Stimulated activated CD8-positive, alpha-beta memory T cell treated with anti-CD3 and anti-CD28 coated beads, Interleukin-4, amount 100 ng/mL, for 48 hours (primary cell): ENCODE results near the gene HIVEP2.
"Not testable (repeated sequence)": the region's sequence is repeated elsewhere in the genome, so short reads cannot be mapped to it uniquely, and the experiment has no call there.

Experiments used
- DNase-seq: peaks from one replicate; pipeline ENCODE4 v3.0.0-alpha.2; 2020

The HIVEP2 gene

GRCh38 chr6:142945049-142945445 lies at the start of gene HIVEP2:
HIVEP2 (minus strand) TSS chr6:142945176; CDS start chr6:142774738, 170,438 bp downstream.
- peak; percentile 90 for DNase-seq

DNA sequence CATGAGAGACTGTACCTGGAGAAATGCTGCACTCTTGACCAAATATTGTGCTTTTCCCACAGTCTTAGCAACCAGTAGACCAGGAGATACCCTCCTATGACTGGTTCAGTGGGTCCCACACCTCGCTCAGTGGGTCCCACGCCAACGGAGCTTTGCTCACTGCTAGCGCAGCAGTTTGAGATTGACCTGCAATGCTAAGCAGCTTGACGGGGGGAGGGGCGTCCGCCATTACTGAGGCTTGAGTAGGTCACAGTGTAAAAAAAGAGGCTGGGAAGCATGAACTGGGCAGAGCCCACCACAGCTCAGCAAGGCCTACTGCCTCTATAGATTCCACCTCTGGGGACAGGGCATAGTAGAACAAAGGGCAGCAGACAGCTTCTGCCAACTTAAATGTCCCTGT lies 49.0 kb upstream of the HIVEP2 start:
- DNase-seq, result no peak

DNA sequence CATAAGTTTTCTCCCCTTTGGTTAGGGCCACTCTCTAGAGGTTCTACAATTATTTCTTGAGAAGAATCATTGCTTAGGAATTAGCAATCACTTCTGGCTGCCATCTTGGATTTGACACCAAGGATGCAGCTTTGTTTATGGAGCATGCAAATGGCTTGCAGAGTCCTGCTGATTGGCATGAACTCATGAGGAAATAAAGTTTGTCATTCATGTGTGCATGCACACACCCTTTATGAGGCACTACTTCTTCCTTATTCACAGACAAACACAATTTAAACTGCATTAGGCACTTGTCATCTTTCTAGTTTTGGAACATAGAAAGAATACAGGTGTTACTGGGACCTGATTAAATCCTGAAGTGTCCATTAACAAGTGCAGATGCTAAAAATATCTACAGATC lies 42.5 kb upstream of the HIVEP2 start:
- no peak for DNase-seq

- no peak for DNase-seq
Observed at GRCh38 chr6:142985281-142985680, 40.3 kb upstream of the HIVEP2 start.

DNA sequence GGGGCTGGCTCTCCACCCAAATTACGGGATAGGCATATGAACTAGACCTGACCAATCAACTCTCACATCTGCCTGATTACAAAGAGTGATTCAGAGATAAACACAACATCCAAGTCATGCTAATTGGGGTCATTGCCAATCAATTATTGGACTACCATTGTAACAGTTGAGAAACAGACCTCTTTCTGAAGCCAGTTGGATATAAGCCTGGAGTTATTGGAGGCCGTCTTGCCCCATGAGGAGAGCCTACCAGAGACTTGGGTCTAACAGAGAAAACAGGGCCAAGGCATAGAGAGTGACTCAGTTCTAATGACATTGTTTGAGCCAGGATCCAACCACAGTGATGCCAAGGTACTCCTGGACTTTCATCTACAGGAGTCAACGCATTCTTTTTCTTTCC lies 39.4 kb upstream of the HIVEP2 start:
- DNase-seq, result no peak

DNA sequence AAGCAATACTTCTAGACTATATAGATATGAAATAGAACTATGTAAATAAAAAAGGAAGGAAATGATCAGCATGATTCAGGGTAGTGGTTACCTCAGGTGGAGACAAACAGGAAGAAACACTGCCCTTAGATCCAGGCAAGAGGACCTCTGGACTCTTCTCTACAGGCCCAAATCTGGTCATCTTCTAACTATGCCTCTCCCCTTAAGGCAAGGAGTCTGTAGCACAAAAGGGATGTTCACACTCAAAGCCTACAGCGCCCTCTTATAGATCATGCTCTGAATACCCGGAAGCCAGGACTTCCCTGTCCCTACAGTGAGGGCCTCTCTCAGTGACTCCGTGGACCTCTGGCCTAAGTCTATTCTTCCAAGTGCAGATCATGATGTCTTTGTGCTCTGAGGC lies 30.4 kb upstream of the HIVEP2 start:
- no peak for DNase-seq

DNA sequence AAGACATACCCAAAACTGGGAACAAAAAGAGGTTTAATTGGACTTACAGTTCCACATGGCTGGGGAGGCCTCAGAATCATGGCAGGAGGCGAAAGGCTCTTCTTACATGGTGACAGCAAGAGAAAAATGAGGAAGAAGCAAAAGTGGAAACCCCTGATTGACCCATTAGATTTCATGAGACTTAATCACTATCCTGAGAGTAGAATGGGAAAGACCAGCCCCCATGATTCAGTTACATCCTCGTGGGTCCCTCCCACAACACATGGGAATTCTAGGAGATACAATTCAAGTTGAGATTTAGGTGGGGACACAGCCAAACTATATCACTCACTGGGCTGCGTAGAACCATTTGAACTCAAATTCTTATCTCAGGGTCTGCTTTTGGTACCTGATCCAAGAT lies 26.0 kb upstream of the HIVEP2 start:
- DNase-seq, result not testable (repeated sequence)

GRCh38 chr6:142968601-142969000 lies 23.6 kb upstream of the HIVEP2 start:
- DNase-seq, result no peak

GRCh38 chr6:142966294-142966693 lies 21.3 kb upstream of the HIVEP2 start:
- no peak for DNase-seq

DNA sequence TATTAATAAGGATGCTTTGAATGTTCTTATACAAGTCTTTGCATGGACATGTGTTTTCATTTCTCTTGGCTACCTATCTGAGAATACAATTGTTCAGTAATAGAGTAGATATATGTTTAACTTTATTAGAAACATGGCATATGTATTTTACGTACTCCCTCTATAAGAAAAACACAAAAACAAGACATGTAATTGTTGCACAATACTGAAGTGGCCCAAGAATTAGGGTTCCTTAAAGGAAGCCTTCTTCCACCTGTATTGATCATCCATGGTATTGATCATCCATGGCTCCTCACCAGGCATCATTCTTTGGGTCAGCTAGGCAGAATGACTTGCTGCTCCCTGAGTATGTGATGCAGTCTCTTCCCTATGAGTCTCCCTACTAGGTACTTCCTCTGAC lies 20.2 kb upstream of the HIVEP2 start:
- DNase-seq, result no peak

- DNase-seq, result no peak
Observed at GRCh38 chr6:142960098-142960497, 15.1 kb upstream of the HIVEP2 start.

DNA sequence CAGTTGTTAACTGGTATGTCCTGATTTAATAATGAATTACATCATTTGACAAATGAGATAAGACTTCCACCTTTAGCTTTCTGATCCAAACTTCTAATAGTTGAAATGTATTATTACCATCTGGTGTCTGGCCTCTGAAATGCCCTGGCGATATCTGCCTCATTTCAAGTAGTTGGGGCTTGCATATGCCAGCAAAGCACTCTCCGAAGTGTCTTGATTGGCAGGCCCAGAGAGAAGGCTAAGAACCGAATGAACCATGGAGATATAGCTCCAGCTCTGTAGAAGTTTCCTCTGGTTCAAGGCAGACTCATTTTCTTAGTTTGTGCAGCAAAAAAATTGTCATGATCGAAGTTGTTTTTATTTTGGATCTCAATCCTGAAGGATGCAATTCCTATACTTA lies 13.4 kb upstream of the HIVEP2 start:
- DNase-seq, result no peak

- no peak for DNase-seq
Observed at GRCh38 chr6:142956726-142957125, 11.8 kb upstream of the HIVEP2 start.

DNA sequence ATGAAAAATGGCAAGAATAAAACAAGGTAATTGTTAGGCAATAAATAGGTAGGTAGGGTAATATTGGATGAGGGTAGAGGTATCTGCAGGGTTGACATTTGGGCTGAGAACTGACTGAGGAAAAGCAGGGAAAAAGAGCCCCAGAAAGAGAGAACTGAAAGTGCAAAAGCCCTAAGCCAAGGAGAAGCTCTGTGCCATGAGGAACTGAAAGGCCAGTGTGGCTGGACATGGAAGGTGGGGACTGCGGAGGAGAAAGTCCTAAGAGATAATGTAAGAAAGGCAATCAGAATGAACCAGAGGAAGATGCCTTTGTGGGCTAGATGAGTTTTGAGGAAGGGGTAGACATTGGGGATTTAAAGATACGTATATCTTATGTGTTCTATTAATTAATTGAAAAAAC lies 9.9 kb upstream of the HIVEP2 start:
- no peak for DNase-seq

DNA sequence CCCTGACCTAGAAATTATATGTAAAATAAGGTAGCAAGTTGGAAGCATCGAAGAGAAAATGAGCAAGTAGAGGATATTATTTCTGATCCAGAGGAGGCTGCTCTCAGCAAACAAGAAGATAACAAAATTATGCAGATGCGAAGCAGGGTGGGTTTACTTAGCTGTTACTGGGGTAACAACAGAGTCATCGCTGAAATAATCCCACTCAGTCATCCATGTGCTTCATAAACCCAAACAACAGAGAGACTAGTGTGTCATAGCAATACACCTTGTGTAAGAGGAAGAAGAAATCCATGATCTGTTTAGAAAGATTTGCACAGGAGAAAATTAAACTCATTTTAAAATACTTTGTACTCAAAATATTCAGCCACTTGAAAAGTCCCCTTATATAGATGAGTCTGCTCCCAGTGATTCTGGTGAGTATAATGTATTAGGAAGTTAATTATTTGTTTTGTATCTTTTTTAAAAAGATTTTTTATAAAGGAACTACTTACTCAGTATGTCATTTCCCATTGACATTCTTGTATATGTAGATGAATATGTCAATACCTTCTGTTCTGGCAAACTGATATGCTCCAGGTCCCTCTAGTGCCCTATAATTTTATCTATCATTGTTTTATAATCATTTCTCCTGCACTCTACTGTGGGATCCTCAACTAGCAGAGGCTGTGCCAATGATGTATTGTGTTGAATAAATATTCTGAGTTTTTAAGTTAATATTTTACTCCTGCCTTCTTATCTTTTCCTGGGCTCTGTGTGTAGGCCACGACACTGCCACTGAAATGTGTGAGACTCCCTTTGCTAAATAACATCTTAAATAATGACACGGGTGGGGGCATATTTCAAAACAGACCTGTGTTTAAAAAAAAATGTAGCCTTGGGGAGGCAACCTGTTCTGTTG lies 8.6 kb upstream of the HIVEP2 start:
- no peak for DNase-seq

- DNase-seq, result no peak
Observed at GRCh38 chr6:142952614-142953013, 7.6 kb upstream of the HIVEP2 start.

- no peak for DNase-seq
Observed at GRCh38 chr6:142950291-142950690, 5.3 kb upstream of the HIVEP2 start.

DNA sequence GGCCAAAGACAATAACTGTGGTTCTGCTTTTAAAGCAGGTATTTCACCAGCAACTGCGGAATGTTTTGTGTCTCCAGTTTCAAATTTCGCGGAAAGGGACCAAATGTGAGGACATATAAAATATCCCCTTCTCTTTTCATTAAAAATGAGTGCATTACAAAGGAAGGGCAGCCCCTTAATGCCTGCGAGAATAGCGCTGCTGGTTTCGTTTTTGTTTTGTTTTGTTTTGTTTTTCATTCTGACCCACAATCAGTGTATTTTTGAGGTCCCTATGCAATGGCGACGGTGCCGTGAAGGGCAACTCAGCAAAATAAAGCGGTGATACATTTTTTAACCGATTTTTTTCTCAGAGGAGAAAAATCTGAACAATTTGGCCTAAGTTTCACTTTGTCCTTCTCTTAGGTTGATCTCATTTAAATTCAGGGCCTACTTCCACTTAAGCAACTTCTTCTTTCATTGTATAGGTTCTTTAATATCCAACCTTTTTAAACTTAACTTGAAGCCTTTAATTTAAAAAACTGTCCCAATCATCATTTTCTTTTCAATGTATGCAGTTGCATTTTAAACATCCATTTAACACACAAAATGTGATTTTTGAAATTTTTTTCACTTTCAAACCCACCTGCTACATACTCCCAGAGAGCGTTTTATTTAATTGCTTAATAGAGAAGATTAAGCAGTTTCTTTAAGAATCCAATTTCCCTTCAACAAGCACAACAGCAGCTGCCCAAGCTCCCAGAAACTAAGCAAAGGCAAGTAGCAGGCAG lies 2.9 kb upstream of the HIVEP2 start:
- DNase-seq, result peak; percentile 41

DNA sequence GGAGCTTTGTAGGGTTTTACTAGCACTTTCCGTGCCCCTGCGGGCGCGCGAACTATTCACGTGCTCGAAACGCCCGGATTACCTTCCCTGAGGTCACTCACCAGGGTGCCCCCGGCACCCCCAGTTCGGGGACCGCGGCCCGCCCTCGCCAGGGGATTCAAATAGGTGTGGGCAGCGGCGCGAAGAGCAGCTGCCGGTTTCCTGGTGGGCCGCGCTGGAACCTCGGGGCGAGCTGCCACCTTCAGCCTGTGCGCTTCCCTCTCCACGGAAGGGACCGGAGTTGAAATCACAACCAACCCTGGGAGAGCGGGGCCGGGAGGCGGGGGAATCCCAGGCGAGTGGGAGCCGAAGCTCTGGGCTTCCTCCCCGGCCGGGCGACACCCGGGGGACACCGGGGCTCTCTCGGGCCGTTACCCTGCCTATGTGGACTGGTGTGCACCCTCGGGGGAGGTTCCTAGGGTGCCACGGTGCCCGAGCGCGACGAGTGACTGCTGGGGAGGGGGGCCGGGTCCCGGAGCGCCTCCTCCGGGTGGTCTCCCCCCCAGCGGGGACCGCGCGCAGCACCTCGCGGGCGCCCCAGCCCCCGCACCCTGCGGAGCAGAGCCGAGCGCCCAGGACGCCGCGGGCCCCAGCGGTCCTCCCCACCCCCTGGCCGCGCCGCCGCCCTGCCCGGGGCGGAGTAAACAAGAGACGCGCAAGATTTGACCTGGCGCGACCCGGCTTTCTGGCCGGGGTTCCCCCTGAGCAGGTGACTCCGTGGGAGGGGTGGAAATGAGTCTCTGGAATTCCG lies 2.1 kb upstream of the HIVEP2 start:
- peak; percentile 84 for DNase-seq

DNA sequence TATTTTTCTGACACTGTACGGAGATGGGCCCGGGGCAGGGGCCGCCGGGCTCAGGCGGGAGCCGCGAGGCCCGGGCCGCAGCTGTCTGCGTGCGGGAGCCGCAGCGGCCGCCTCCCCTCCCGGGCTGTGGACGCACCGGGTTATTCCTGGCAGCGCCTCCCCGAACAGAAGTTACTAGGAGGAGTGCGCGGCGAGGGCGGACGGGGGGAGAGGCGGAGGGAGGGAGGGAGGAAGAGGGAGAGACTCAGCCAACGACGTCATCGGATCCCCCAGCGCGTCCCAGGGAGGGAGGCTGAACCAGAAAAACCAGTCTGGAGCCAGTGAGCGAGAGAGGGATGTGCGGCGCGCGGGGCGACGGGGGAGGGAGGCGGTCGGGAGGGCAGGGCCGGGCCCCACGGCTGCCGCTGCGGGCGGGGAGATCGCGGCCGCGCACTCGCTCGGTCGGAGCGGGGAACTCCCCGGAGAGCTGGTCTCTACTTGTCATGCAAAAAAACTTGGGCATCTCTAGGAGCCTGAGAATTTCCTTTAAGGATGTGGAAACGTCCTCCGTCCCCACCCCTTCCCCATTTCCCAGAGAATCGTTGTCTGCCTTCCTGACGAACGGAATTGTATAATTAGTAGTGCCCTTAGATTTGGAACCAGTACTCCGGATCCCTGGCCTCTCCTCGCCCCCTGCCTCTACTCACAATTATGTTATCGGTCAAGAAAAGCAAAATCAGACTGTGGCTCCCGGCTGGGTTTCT lies 1.4 kb upstream of the HIVEP2 start:
- peak; percentile 91 for DNase-seq

DNA sequence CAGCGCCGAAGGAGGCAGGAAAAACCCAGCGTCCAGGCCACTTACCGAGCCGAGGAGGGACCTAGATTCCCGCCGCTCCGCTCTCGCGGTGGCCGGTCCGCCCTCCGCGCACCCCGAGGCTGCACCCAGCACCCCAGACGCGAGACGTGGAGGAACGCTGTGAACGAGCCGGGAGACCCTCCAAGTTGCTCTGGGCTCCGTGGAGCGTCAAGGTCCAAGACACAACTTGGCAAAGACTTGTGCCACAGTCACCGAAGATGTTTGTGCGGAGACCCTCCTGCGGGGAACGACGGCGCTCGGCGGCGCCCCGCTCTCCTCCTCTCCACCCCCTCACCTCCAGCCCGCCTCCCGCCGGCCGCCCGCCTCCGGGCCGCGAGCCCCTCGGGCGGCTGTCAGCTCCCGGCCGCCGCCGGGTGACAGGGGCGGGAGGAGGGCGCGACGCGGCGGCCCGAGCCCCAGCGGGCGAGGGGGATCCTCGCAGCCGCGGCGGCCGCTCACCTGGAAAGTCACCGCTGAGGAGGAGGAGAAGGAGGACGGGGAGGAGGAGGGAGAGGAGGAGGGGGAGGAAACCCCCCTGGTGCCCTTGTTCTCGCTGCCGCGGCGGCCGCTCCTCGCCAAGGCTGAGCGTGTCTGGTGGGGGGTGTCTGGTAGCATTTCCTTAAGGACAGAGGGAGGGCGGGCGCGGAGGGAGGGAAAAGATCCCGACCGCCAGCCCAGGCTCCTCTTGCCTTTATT lies 637 bp upstream of the HIVEP2 start:
- peak; percentile 70 for DNase-seq
